Adrenal gland (tissue), 12 donors: ENCODE data around the gene NOP53. TPM values are rescaled to one million over a fixed set of nuclear protein-coding genes. Genes with fewer than 3 reads are reported as not detected.

Experiments
- DNase-seq, 7 donors: peaks; one replicate each; pipeline ENCODE4 v3.0.0-alpha.2; 2019 to 2020
- H3K27ac ChIP-seq, 5 donors: fragments of 200-600 bp; sonication (generic) in 4 of 5; 1 replicate in 3 of 5; 2 replicates in 2 of 5; pipeline versions ENCODE4 v1.5.1 to v1.8.0; 2016 to 2020; ENCODE audit warnings: mild to moderate bottlenecking in 1 of 5
- H3K27me3 ChIP-seq: fragments of 200-600 bp; 2 replicates; pipeline ENCODE4 v1.8.0; 2021
- H3K36me3 ChIP-seq, 2 donors: fragments of 200-600 bp; replicated peaks in 1 of 2; 1 replicate in 1 of 2; 2 replicates in 1 of 2; pipeline versions ENCODE4 v1.5.1 to v1.8.0; 2018 to 2022
- H3K4me1 ChIP-seq, 2 donors: fragments of 200-600 bp; replicated peaks in 1 of 2; 1 replicate in 1 of 2; 2 replicates in 1 of 2; pipeline versions ENCODE4 v1.5.1 to v1.8.0; 2018 to 2021
- H3K4me3 ChIP-seq, 4 donors: fragments of 200-600 bp; sonication (generic) in 3 of 4; one replicate each; pipeline ENCODE4 v1.5.1; 2016 to 2018
- H3K9me3 ChIP-seq, 3 donors: fragments of 200-600 bp; sonication (generic) in 1 of 3; replicated peaks in 1 of 3; 1 replicate in 2 of 3; 2 replicates in 1 of 3; pipeline versions ENCODE4 v1.5.1 to v1.8.0; 2016 to 2021
- POLR2A ChIP-seq, 2 donors: fragments of 450-650 bp; IDR thresholded peaks; one replicate each; pipeline ENCODE4 v1.6.1; 2017; ENCODE audit warnings: antibody characterized with exemption in 2 of 2, mild to moderate bottlenecking in 2 of 2, moderate library complexity in 1 of 2
- WGBS, 4 donors: extraction: QIAGEN DNeasy Blood & Tissue Kit in 2 of 4; methylation state at CpG; one replicate each; pipeline versions ENCODE4 v1.1.5 to v1.1.7; 2013 to 2017; 5-methylcytosine and 5-hydroxymethylcytosine counted together
- intact Hi-C, 2 donors: fragments of 100-400 bp; cut with DNase I; formaldehyde crosslinking; loops; one replicate each; pipeline versions ENCODE4 v1.14.1 to v1.15.0; 2022 to 2023
- polyA plus RNA-seq, 3 donors: library from polyadenylated mRNA; stranded (reverse); fragments of 200-250 nt in 2 of 3; fragments of 350-450 nt in 1 of 3; fragmentation: Illumina TruSeq in 1 of 3; extraction: RNeasy Lipid Tissue Mini Kit (QIAGEN cat#74804) in 1 of 3; gene quantifications; one replicate each; pipeline ENCODE4 v1.2.3, GENCODE V29; 2013 to 2014
- total RNA-seq, 9 donors: library from RNA; depleted of rRNA in 4 of 9; stranded (reverse); fragments of >200 nt in 4 of 9; fragments of 120-200 nt in 1 of 9; fragmentation: NEBNext Ultra II Directional in 1 of 9; extraction: Animal tissue kit (Norgen Biotek cat#: 25700) in 1 of 9; gene quantifications; one replicate each; pipeline versions ENCODE4 v1.1.0 to v1.2.4, GENCODE V29; 2013 to 2023
- TF ChIP-seq, protein P1 (sequence below), 6 experiments: fragments of 450-650 bp in 4 of 6; fragments of 200-600 bp in 2 of 6; sonication (generic) in 1 of 6; IDR thresholded peaks; 1 replicate in 5 of 6; 2 replicates in 1 of 6; pipeline versions ENCODE4 v1.5.1 to v1.8.0; 2016 to 2021; ENCODE audit warnings: antibody characterized with exemption in 6 of 6, mild to moderate bottlenecking in 2 of 6, moderate library complexity in 1 of 6
- donor health status: healthy with polysubstance abuse.
- donor health status: Bipolar disorder and iron deficiency.
- donor health status: DM: yes; HTN: yes; CAD: no.
- donor health status: DM: no; HTN: no; CAD: no.
- donor health status: DM: no; HTN: no; CAD: no.
- donor health status: DM: yes; HTN: yes; CAD: no.

NOP53 gene
- total and polyA plus RNA-seq, 12 donors: 118 to 420 (median 325) TPM

DNA sequence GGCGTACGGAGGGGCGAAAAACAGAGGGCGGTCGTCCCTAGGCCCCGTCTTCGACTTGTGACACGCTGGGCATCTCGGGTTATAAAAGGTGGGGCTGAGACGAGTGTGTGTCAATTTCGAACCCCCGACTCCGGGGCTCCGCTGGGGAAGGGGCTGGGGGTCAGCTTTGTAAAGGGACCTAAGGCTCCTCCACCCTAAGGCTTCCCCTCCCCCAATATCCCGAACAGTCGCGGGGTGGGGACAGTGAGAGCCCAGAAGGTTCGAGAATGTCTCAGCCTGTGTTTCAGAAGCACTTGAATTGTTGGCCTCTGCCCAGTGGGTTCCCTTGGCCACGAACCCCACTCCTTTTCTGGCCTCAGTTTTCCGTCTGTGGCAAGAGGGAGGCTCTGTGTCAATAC is 33.6 kb downstream of the NOP53 start:
- Histone ChIP-seq H3K4me3 (peak overlapping the region in 3 of 4 donors; percentile 70 to 85 (median 73)), H3K36me3 (peaks cover 0 to 7% of the 10 kb centered on the region in 2 donors), H3K4me1 (peaks cover 0 to 24% of the 10 kb centered on the region in 2 donors), H3K9me3 (no peaks in the 10 kb centered on the region), H3K27ac (peak overlapping the region in 4 of 5 donors; percentile 55 to 95 (median 91)), H3K27me3 (no peaks in the 10 kb centered on the region)
- intact Hi-C loops: no loop called here
- DNase-seq: peak in 2 of 7 donors; percentile 45 to 57
- TF ChIP-seq POLR2A (IDR thresholded peaks at IDR 0.05): no peak
- TF ChIP-seq, protein P1, sequence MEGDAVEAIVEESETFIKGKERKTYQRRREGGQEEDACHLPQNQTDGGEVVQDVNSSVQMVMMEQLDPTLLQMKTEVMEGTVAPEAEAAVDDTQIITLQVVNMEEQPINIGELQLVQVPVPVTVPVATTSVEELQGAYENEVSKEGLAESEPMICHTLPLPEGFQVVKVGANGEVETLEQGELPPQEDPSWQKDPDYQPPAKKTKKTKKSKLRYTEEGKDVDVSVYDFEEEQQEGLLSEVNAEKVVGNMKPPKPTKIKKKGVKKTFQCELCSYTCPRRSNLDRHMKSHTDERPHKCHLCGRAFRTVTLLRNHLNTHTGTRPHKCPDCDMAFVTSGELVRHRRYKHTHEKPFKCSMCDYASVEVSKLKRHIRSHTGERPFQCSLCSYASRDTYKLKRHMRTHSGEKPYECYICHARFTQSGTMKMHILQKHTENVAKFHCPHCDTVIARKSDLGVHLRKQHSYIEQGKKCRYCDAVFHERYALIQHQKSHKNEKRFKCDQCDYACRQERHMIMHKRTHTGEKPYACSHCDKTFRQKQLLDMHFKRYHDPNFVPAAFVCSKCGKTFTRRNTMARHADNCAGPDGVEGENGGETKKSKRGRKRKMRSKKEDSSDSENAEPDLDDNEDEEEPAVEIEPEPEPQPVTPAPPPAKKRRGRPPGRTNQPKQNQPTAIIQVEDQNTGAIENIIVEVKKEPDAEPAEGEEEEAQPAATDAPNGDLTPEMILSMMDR (IDR thresholded peaks at IDR 0.05): no peak
- WGBS, 4 donors: 1 to 2% (median 1%) methylated on average over 7 to 20 of the region's 20 CpGs

DNA sequence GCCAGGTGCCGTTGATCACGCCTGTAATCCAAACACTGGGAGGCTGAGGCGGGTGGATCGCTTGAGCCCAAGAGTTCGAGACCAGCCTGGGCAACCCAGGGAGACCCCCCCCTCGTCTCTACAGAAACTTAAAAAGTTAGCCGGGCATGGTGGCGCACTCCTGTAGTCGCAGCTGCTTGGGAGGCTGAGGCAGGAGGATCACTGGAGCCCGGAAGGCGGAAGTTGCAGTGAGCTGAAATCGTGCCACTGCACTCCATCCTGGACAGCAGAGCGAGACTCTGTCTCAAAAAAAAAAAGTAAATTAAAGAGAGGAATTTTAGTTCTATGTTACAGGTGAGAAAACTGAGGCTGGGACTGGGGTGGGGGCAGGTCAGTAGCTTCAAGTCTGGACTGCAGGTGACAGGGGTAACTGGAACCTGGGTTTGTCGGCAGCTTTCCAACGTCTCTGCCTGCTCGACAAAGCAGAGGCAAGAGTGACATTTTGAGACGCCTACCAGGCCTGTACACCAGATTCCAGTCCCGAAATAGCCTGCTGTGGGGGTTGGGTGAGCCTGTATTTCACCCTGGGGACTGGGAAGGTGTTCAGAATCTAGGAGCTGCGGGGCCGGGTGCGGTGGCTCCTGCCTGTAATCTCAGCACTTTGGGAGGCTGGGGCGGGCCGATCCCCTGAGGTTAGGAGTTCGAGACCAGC is 34.3 kb downstream of the NOP53 start:
- intact Hi-C loops: no loop called here
- peak overlapping the region in 1 of 4 donors; percentile 85 for H3K4me3 ChIP-seq
- peaks cover 0 to 24% of the 10 kb centered on the region in 2 donors for H3K4me1 ChIP-seq
- TF ChIP-seq, protein P1 (IDR thresholded peaks at IDR 0.05): no peak
- no peak for TF ChIP-seq POLR2A (IDR thresholded peaks at IDR 0.05)
- H3K9me3 ChIP-seq: no peaks in the 10 kb centered on the region
- H3K27me3 ChIP-seq: no peaks in the 10 kb centered on the region
- no peak for DNase-seq
- H3K27ac ChIP-seq: peak overlapping the region in 2 of 5 donors; percentile 94 to 95
- 68 to 79% (median 74%) methylated on average over 14 to 24 of the region's 24 CpGs for WGBS, 4 donors
- H3K36me3 ChIP-seq: peaks cover 0 to 15% of the 10 kb centered on the region in 2 donors

DNA sequence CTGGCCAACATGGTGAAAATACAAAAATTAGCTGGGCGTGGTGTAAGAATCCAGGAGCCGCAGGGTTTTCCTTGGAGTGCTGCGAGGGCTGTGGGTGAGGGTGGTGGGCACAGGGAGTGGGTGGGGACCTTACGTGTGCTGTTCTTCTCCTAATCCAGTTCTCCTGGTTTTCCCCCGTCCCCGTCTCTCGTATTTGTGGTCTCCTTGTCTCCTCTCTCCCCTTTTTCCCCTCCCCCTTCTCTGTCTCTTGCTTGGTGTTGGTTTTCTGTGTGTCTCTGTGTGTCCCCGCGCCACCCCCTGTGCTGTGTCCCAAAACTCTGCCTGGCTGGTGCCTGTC is 34.8 kb downstream of the NOP53 start:
- Histone ChIP-seq H3K9me3 (no peaks in the 10 kb centered on the region), H3K36me3 (peaks cover 0 to 19% of the 10 kb centered on the region in 2 donors), H3K4me3 (peak overlapping the region in 1 of 4 donors; percentile 85), H3K27me3 (no peaks in the 10 kb centered on the region), H3K27ac (peak overlapping the region in 2 of 5 donors; percentile 94 to 95), H3K4me1 (peaks cover 0 to 24% of the 10 kb centered on the region in 2 donors)
- 78 to 90% (median 83%) methylated on average over 9 of the region's 9 CpGs for WGBS, 4 donors
- no peak for DNase-seq
- TF ChIP-seq, protein P1 (IDR thresholded peaks at IDR 0.05): no peak
- no peak for TF ChIP-seq POLR2A (IDR thresholded peaks at IDR 0.05)
- intact Hi-C loops: no loop called here

DNA sequence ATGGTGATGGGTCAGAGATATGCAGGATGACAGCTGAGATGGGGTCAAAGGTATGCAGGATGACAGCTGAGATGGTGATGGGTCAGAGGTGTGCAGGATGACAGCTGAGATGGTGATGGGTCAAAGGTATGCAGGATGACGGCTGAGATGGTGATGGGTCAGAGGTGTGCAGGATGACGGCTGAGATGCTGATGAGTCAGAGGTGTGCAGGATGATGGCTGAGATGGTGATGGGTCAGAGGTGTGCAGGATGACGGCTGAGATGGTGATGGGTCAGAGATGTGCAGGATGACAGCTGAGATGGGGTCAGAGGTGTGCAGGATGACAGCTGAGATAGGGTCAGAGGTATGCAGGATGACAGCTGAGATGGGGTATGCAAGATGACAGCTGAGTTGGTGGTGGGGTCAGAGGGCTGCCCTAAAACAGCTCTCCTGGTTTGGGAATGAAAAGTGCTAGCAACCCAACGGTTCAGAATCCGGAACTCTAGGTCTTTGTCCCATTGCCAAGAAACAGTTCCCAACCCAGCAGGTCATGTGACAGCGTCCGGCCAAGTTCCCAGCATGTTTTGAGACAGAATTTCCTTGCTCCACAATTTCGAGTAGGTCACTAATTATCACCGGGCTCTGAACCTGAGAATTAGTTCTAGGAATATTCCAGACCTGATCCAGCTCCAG is 36.4 kb downstream of the NOP53 start:
- H3K27me3 ChIP-seq: no peaks in the 10 kb centered on the region
- 50 to 69% (median 56%) methylated on average over 9 of the region's 9 CpGs for WGBS, 4 donors
- intact Hi-C loops: no loop called here
- H3K9me3 ChIP-seq: no peaks in the 10 kb centered on the region
- H3K27ac ChIP-seq: peak overlapping the region in 2 of 5 donors; percentile 11 to 17
- H3K36me3 ChIP-seq: peaks cover 0 to 27% of the 10 kb centered on the region in 2 donors
- peak in 4 of 7 donors; percentile 29 to 38 (median 36) for DNase-seq
- H3K4me3 ChIP-seq: no peak overlapping the region
- peaks cover 0 to 24% of the 10 kb centered on the region in 2 donors for H3K4me1 ChIP-seq
- TF ChIP-seq, protein P1 (IDR thresholded peaks at IDR 0.05): no peak
- no peak for TF ChIP-seq POLR2A (IDR thresholded peaks at IDR 0.05)
